Hematopoietic multipotent progenitor cell treated with erythropoietin and hydrocortisone succinate and interleukin-3 and kit ligand, for 4 days (in vitro differentiated cells): ENCODE data around the gene KIF5C.
A peak's percentile ranks its signal among the peaks of the same experiment; 100 is the strongest.
"Not testable (repeated sequence)": the region's sequence is repeated elsewhere in the genome, so short reads cannot be mapped to it uniquely, and the experiment has no call there.

Experiments
- DNase-seq: peaks from one replicate; pipeline ENCODE4 v3.0.0-alpha.2; 2015

Gene KIF5C

GRCh38 chr2:148874868-148875341 lies at the start of gene KIF5C:
TSS of gene KIF5C (plus strand) at chr2:148875227. CDS start at chr2:148875618, 391 bp downstream.
- peak; percentile 92 for DNase-seq

GRCh38 chr2:148826791-148827190 lies 48.2 kb upstream of the KIF5C start:
- no peak for DNase-seq

GRCh38 chr2:148828941-148829340 lies 46.1 kb upstream of the KIF5C start:
- no peak for DNase-seq

GRCh38 chr2:148829618-148830017 lies 45.4 kb upstream of the KIF5C start:
- DNase-seq = no peak

- DNase-seq = no peak
Measured at GRCh38 chr2:148832637-148833036, 42.4 kb upstream of the KIF5C start.

- DNase-seq = no peak
Measured at GRCh38 chr2:148842050-148842449, 33.0 kb upstream of the KIF5C start.

GRCh38 chr2:148848146-148848545 lies 26.9 kb upstream of the KIF5C start:
- DNase-seq = no peak

- no peak for DNase-seq
Measured at GRCh38 chr2:148853458-148853857, 21.6 kb upstream of the KIF5C start.

- DNase-seq = no peak
Measured at GRCh38 chr2:148860037-148860436, 15.0 kb upstream of the KIF5C start.

- no peak for DNase-seq
Measured at GRCh38 chr2:148861367-148861766, 13.7 kb upstream of the KIF5C start.

GRCh38 chr2:148862478-148862877 lies 12.5 kb upstream of the KIF5C start:
- not testable (repeated sequence) for DNase-seq

- no peak for DNase-seq
Measured at GRCh38 chr2:148865512-148865911, 9.5 kb upstream of the KIF5C start.

GRCh38 chr2:148866091-148866490 lies 8.9 kb upstream of the KIF5C start:
- DNase-seq = no peak

- DNase-seq = no peak
Measured at GRCh38 chr2:148867079-148867769, 7.8 kb upstream of the KIF5C start.

- no peak for DNase-seq
Measured at GRCh38 chr2:148875387-148876051, 492 bp downstream of the KIF5C start.

- no peak for DNase-seq
Measured at GRCh38 chr2:148876202-148876594, 1.2 kb downstream of the KIF5C start.

GRCh38 chr2:148876595-148877402 lies 1.8 kb downstream of the KIF5C start:
- DNase-seq = peak; percentile 15

- DNase-seq = peak; percentile 43
Measured at GRCh38 chr2:148877403-148877740, 2.3 kb downstream of the KIF5C start.

- DNase-seq = no peak
Measured at GRCh38 chr2:148880636-148881035, 5.6 kb downstream of the KIF5C start.

- DNase-seq = peak; percentile 73
Measured at GRCh38 chr2:148882051-148882450, 7.0 kb downstream of the KIF5C start.

GRCh38 chr2:148885209-148885608 lies 10.2 kb downstream of the KIF5C start:
- no peak for DNase-seq

GRCh38 chr2:148885988-148886387 lies 11.0 kb downstream of the KIF5C start:
- DNase-seq = no peak

GRCh38 chr2:148887350-148888002 lies 12.4 kb downstream of the KIF5C start:
- peak; percentile 8 for DNase-seq
